MM.1S (cell line): ENCODE results near the gene CYREN.

Source experiments
- DNase-seq: peaks from one replicate; pipeline ENCODE4 v3.0.0-alpha.2; 2015
- H2AFZ ChIP-seq: fragments of 300-600 bp; sonication (generic); 2 replicates; pipeline ENCODE4 v1.6.0; 2016; ENCODE audit warnings: antibody characterized with exemption, low read length
- H3F3A ChIP-seq: fragments of 300-600 bp; sonication (generic); 2 replicates; pipeline ENCODE4 v1.6.1; 2016; ENCODE audit warnings: mild to moderate bottlenecking, antibody characterized with exemption, low read length, moderate library complexity, mixed read lengths; ENCODE audit not compliant: insufficient read depth
- H3K27ac ChIP-seq: fragments of 300-600 bp; sonication (generic); 2 replicates; pipeline ENCODE4 v1.5.1; 2016; ENCODE audit warnings: mild to moderate bottlenecking, low read length
- H3K27me3 ChIP-seq: fragments of 300-600 bp; sonication (generic); replicated peaks from 2 replicates; pipeline ENCODE4 v1.6.0; 2016; ENCODE audit warnings: low read length; ENCODE audit not compliant: insufficient read depth
- H3K36me3 ChIP-seq: fragments of 300-600 bp; sonication (generic); replicated peaks from 2 replicates; pipeline ENCODE4 v1.6.1; 2016; ENCODE audit warnings: mild to moderate bottlenecking, low read length, mixed read lengths; ENCODE audit not compliant: insufficient read depth
- H3K4me1 ChIP-seq: fragments of 300-600 bp; sonication (generic); 2 replicates; pipeline ENCODE4 v1.6.1; 2016; ENCODE audit warnings: low read length, mixed read lengths
- H3K4me2 ChIP-seq: fragments of 300-600 bp; sonication (generic); 2 replicates; pipeline ENCODE4 v1.6.0; 2016; ENCODE audit warnings: low read depth, low read length
- H3K4me3 ChIP-seq: fragments of 300-600 bp; sonication (generic); 2 replicates; pipeline ENCODE4 v1.5.1; 2016; ENCODE audit warnings: low read length, mixed read lengths
- H3K79me2 ChIP-seq: fragments of 300-600 bp; sonication (generic); 2 replicates; pipeline ENCODE4 v1.6.1; 2016; ENCODE audit warnings: mixed run types, low read length, mixed read lengths
- H3K9ac ChIP-seq: fragments of 300-600 bp; sonication (generic); 2 replicates; pipeline ENCODE4 v1.6.1; 2016; ENCODE audit warnings: low read length, mixed read lengths
- H3K9me2 ChIP-seq: fragments of 300-600 bp; sonication (generic); replicated peaks from 2 replicates; pipeline ENCODE4 v1.6.1; 2016; ENCODE audit warnings: mild to moderate bottlenecking, low read length, mixed read lengths; ENCODE audit not compliant: insufficient read depth
- H3K9me3 ChIP-seq: fragments of 300-600 bp; sonication (generic); replicated peaks from 2 replicates; pipeline ENCODE4 v1.6.1; 2016; ENCODE audit warnings: mild to moderate bottlenecking, low read length, mixed read lengths; ENCODE audit not compliant: insufficient read depth
- H4K20me1 ChIP-seq: fragments of 300-600 bp; sonication (generic); 2 replicates; pipeline ENCODE4 v1.6.1; 2016; ENCODE audit warnings: mild to moderate bottlenecking, low read length, moderate library complexity, mixed read lengths; ENCODE audit not compliant: insufficient read depth
- EZH2 ChIP-seq: fragments of 300-600 bp; sonication (generic); optimal IDR thresholded peaks from 2 replicates; pipeline ENCODE3; 2017; ENCODE audit warnings: low read depth, mild to moderate bottlenecking, antibody characterized with exemption, low read length, mixed read lengths
- EZH2phosphoT487 ChIP-seq: fragments of 300-600 bp; sonication (generic); IDR thresholded peaks from 2 replicates; pipeline ENCODE4 v1.6.1; 2018; ENCODE audit warnings: antibody characterized with exemption, low read length
- TF ChIP-seq, protein P1 (sequence below): fragments of 300-600 bp; sonication (generic); IDR thresholded peaks from 2 replicates; pipeline ENCODE4 v1.5.1; 2016; ENCODE audit warnings: antibody characterized with exemption, low read length, mixed read lengths

Gene CYREN

DNA sequence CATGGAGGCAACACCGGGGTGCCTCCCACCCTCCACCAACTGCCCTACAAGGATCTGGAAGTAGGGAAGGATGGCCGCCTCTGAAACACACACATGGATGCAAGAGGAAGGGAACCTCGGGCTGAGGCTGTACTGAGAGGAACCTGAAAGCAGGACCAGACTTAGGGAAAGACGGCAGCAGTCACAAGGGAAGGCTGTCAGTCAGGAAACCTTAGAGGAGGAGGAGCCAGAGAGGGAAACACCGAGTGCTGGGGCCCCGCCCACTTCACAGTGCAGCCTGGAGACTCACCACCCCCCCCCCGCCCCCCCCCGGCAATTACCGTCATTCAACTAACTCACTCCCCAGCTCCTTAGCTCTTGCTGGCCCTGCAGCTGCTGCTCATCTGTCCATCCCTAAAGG lies 2.5 kb downstream of the CYREN start:
- Histone ChIP-seq H4K20me1 (no peaks in the 10 kb centered on the region), H2AFZ (no peak overlapping the region), H3K4me2 (no peak overlapping the region), H3F3A (peaks cover 27% of the 10 kb centered on the region), H3K27me3 (no peaks in the 10 kb centered on the region), H3K9ac (no peak overlapping the region), H3K27ac (no peak overlapping the region), H3K79me2 (peaks cover 60% of the 10 kb centered on the region), H3K9me3 (no peaks in the 10 kb centered on the region), H3K36me3 (peaks cover 30% of the 10 kb centered on the region), H3K9me2 (no peaks in the 10 kb centered on the region), H3K4me1 (peaks cover 15% of the 10 kb centered on the region), H3K4me3 (no peak overlapping the region)
- TF ChIP-seq, protein P1, sequence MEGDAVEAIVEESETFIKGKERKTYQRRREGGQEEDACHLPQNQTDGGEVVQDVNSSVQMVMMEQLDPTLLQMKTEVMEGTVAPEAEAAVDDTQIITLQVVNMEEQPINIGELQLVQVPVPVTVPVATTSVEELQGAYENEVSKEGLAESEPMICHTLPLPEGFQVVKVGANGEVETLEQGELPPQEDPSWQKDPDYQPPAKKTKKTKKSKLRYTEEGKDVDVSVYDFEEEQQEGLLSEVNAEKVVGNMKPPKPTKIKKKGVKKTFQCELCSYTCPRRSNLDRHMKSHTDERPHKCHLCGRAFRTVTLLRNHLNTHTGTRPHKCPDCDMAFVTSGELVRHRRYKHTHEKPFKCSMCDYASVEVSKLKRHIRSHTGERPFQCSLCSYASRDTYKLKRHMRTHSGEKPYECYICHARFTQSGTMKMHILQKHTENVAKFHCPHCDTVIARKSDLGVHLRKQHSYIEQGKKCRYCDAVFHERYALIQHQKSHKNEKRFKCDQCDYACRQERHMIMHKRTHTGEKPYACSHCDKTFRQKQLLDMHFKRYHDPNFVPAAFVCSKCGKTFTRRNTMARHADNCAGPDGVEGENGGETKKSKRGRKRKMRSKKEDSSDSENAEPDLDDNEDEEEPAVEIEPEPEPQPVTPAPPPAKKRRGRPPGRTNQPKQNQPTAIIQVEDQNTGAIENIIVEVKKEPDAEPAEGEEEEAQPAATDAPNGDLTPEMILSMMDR = no peak
- DNase-seq = no peak

DNA sequence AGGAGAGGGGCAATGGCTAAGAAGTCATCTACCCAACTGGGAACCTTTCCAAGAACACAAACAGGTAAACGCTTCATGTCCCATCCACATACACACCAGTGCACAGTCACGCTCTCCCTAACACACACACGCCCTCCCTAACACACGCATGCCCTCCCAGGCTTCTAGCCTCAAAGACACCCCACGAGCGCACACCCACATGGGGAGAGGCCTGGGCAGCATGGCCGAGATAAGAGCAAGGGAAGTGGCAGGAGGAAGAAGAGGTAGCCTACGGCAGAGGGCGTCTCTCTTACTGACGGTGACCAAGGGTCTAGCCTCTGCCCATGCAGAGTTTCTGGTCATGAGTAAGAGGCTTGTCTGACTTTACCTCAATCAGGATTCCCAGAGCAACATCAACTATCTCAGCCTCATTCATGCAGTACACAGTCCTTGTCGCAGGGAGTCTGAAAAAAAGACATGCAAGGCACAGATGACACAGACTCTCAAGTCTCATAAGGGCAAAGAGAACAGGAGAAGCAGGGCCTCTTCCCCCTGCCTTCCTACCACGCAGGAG lies 3.1 kb downstream of the CYREN start:
- Histone ChIP-seq H2AFZ (no peak overlapping the region), H3K9me2 (no peaks in the 10 kb centered on the region), H3F3A (peaks cover 27% of the 10 kb centered on the region), H4K20me1 (no peaks in the 10 kb centered on the region), H3K9me3 (no peaks in the 10 kb centered on the region), H3K9ac (no peak overlapping the region), H3K4me3 (no peak overlapping the region), H3K36me3 (peaks cover 30% of the 10 kb centered on the region), H3K4me1 (peaks cover 15% of the 10 kb centered on the region), H3K27ac (no peak overlapping the region), H3K27me3 (no peaks in the 10 kb centered on the region), H3K79me2 (peaks cover 62% of the 10 kb centered on the region), H3K4me2 (no peak overlapping the region)
- TF ChIP-seq EZH2phosphoT487 (no peak), EZH2 (no peak)
- TF ChIP-seq, protein P1 = no peak
- DNase-seq = no peak

DNA sequence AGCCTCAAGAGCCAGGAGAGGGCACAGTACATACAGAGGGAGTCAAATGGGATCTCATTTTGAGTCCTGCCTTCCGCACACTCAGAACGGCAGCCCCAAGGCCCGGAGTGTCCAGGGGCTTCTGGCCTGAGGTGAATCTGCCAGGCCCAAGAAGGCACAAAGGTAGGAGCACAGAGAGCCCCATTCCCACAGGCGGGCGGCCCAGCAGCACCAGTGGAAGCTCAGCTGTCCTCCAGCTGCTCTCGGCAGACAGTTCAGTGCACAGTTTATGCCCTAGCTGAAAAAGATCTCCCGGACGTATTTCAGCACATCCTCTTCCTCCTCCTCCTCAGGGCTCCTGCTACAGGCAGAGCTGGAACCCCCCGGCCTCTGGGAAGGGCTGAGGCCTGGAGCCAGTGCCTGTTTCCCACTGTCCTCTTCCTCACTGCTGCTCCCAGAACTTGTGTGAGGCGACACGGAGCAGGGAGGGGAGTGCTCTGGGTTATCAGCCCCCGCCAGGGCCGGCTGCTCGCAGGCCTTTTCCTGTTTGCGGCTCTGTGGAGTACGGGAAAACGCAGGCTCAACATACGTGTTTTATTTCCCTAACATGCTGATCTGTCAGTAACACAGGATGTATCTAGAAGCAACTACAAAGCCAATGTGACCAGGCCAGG lies 4.0 kb downstream of the CYREN start:
- no peak overlapping the region for H3K4me3 ChIP-seq
- no peaks in the 10 kb centered on the region for H4K20me1 ChIP-seq
- no peak overlapping the region for H3K4me2 ChIP-seq
- peaks cover 24% of the 10 kb centered on the region for H3F3A ChIP-seq
- no peaks in the 10 kb centered on the region for H3K9me3 ChIP-seq
- no peak for DNase-seq
- H3K79me2 ChIP-seq = peaks cover 72% of the 10 kb centered on the region
- TF ChIP-seq EZH2 (no peak), EZH2phosphoT487 (no peak)
- TF ChIP-seq, protein P1 = no peak
- peaks cover 14% of the 10 kb centered on the region for H3K4me1 ChIP-seq
- H3K9me2 ChIP-seq = no peaks in the 10 kb centered on the region
- H2AFZ ChIP-seq = no peak overlapping the region
- no peaks in the 10 kb centered on the region for H3K27me3 ChIP-seq
- H3K9ac ChIP-seq = no peak overlapping the region
- H3K27ac ChIP-seq = no peak overlapping the region
- H3K36me3 ChIP-seq = peaks cover 30% of the 10 kb centered on the region
